ENCODE measurements around the gene FPGT. TPM values are rescaled to one million over a fixed set of nuclear protein-coding genes. Genes with fewer than 3 reads are reported as not detected.

The FPGT gene
- total RNA-seq, result 25.7 and 62.8 TPM in 2 replicates

DNA sequence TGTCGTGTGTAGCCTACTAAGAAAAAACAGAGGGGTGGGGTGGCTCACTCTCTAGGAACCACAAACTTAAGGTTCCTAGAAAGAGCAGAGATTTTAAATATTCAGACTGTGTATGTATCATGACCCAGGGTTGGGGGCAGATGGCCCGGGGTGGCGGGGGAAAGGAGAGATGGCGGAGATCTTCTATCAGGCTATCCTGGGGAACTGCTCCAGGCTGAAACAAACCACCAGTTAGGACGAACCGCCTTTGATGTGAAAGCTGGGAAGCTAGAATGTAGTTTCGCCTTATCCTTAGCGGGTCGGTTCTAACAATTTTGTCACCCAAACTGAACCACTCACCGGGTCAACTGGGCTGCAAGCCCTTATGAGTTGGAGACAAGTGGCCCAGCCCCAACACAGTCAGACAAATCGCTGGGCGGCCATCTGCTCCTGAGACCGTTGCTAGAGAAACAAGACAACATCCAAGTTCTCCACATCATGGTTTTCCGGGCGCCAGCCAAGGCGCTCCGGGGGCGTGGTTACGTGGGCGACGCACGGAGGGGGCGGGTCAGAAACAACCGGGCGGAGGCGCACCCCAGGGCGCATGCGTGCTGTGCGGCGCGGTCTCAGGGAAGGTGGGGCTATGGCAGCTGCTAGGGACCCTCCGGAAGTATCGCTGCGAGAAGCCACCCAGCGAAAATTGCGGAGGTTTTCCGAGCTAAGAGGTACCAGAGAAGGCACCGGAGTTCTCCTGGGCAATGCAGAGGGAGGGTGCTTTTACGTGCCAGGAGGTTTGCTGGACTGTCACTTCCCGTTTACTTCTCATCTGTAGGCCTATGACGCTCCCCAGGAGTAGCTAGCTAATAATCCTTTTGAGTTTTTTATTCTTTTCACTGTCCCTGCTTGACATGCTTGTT is at the start of gene FPGT, which contains the start of gene LRRIQ3:
TSS of gene FPGT (plus strand) at position 586 of the 896 bp plus-strand sequence. CDS start at position 623, 37 bp downstream.
TSS of gene LRRIQ3 (minus strand) at position 520 of the 896 bp plus-strand sequence. CDS start 14,492 bp downstream, outside the sequence.

DNA sequence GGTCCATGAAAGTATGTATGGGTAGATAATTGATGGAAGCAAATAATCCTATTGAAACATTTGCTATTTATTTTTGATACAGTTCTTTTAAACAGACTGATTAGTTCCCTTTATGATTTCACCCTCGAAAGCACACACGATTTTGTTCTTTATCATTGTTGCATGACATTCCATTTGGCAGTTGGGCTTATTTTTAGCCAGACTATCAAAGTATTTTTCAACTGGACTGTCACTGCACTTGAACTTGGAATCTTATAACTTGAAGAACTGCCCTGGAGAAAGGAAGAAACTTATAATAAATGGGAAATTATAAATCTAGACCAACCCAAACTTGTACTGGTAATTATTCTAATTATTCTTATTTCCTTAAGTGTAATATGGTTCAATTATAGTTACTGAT is 37.1 kb downstream of the FPGT start, which contains the start of gene TNNI3K:
TSS of gene TNNI3K (plus strand) at position 235 of the 400 bp plus-strand sequence. CDS start at position 300, 65 bp downstream.

Other genes starting within 250 kb of the FPGT start
- 2.0 and 3.1 TPM in 2 replicates for gene LRRIQ3, start 66 bp upstream of the FPGT start, total RNA-seq
- 2.7 TPM in 1 of 2 replicates, not detected in the other for gene TNNI3K, start 37.1 kb downstream of the FPGT start, total RNA-seq

All from placental epithelial cell (primary cell).